SU-DHL-6 (cell line): Measurements from ENCODE around the gene RBP3.

Source experiments
- H2AFZ ChIP-seq: fragments of 200-600 bp; sonication (generic); 2 replicates; pipeline ENCODE4 v1.6.1; 2014; ENCODE audit warnings: low read depth, mild to moderate bottlenecking, moderate library complexity, mixed read lengths, antibody characterized with exemption, low read length; ENCODE audit not compliant: severe bottlenecking
- H3F3A ChIP-seq: fragments of 200-600 bp; shearing (Covaris generic); 2 replicates; pipeline ENCODE4 v1.6.0; 2016; ENCODE audit warnings: antibody characterized with exemption, mild to moderate bottlenecking; ENCODE audit not compliant: insufficient read depth
- H3K27ac ChIP-seq: fragments of 200-600 bp; sonication (generic); 2 replicates; pipeline ENCODE4 v1.5.1; 2016; ENCODE audit warnings: low read depth, mild to moderate bottlenecking, low read length, moderate library complexity, mixed read lengths
- H3K27me3 ChIP-seq: fragments of 200-600 bp; sonication (generic), shearing (Covaris generic); 2 replicates; pipeline ENCODE4 v1.6.0; 2014; ENCODE audit warnings: mild to moderate bottlenecking, low read length
- H3K36me3 ChIP-seq: fragments of 200-600 bp; sonication (generic); 2 replicates; pipeline ENCODE4 v1.6.1; 2014; ENCODE audit warnings: mild to moderate bottlenecking, low read length, mixed read lengths
- H3K4me2 ChIP-seq: fragments of 300-600, 200-600 bp; shearing (Covaris generic), sonication (generic); 2 replicates; pipeline ENCODE4 v1.6.0; 2014; ENCODE audit warnings: low read length, low read depth, mild to moderate bottlenecking; ENCODE audit not compliant: poor library complexity, severe bottlenecking
- H3K4me3 ChIP-seq: fragments of 200-600 bp; sonication (generic); 2 replicates; pipeline ENCODE4 v1.5.1; 2014; ENCODE audit warnings: antibody characterized with exemption, low read length, mild to moderate bottlenecking, mixed read lengths; ENCODE audit not compliant: insufficient read depth, poor library complexity, severe bottlenecking
- H3K79me2 ChIP-seq: fragments of 200-600 bp; sonication (generic); 2 replicates; pipeline ENCODE4 v1.6.1; 2014; ENCODE audit warnings: mild to moderate bottlenecking, low read length, moderate library complexity; ENCODE audit not compliant: insufficient read depth
- H3K9ac ChIP-seq: fragments of 200-600 bp; sonication (generic); 2 replicates; pipeline ENCODE4 v1.7.0; 2014; ENCODE audit warnings: mild to moderate bottlenecking, low read length
- H3K9me2 ChIP-seq: fragments of 200-600 bp; sonication (generic); replicated peaks from 2 replicates; pipeline ENCODE4 v1.6.1; 2014; ENCODE audit warnings: low read length; ENCODE audit not compliant: insufficient read depth
- H3K9me3 ChIP-seq: fragments of 200-600 bp; sonication (generic); 2 replicates; pipeline ENCODE4 v1.6.1; 2014; ENCODE audit warnings: low read length, mixed read lengths; ENCODE audit not compliant: insufficient read depth
- H4K20me1 ChIP-seq: fragments of 200-600 bp; sonication (generic); 2 replicates; pipeline ENCODE4 v1.6.1; 2014; ENCODE audit warnings: low read depth, mild to moderate bottlenecking, antibody characterized with exemption, low read length, moderate library complexity, mixed read lengths
- CTCF ChIP-seq: fragments of 200-600 bp; sonication (generic); IDR thresholded peaks from one replicate; pipeline ENCODE4 v1.5.1; 2017; ENCODE audit warnings: antibody characterized with exemption, mild to moderate bottlenecking, low read length, moderate library complexity; ENCODE audit not compliant: insufficient read depth, poor library complexity, severe bottlenecking
- EZH2phosphoT487 ChIP-seq: fragments of 200-600 bp; sonication (generic), shearing (Covaris generic); conservative IDR thresholded peaks from 2 replicates; pipeline ENCODE4 v1.6.1; 2018; ENCODE audit warnings: mild to moderate bottlenecking, antibody characterized with exemption, low read length, moderate library complexity, mixed read lengths

RBP3 gene

GRCh38 chr10:47300429-47300931 is 47.7 kb upstream of the RBP3 start:
- H3K36me3 ChIP-seq: no peaks in the 10 kb centered on the region
- H3F3A ChIP-seq: no peaks in the 10 kb centered on the region
- no peak overlapping the region for H3K9ac ChIP-seq
- TF ChIP-seq CTCF (no peak), EZH2phosphoT487 (no peak)
- H3K9me3 ChIP-seq: no peaks in the 10 kb centered on the region
- H4K20me1 ChIP-seq: no peaks in the 10 kb centered on the region
- no peaks in the 10 kb centered on the region for H3K79me2 ChIP-seq
- H3K27me3 ChIP-seq: no peaks in the 10 kb centered on the region
- no peak overlapping the region for H3K27ac ChIP-seq
- H3K9me2 ChIP-seq: no peaks in the 10 kb centered on the region
- H3K4me3 ChIP-seq: no peak overlapping the region
- no peak overlapping the region for H3K4me2 ChIP-seq
- no peak overlapping the region for H2AFZ ChIP-seq

GRCh38 chr10:47301833-47302232 is 46.3 kb upstream of the RBP3 start:
- H3K4me2 ChIP-seq: no peak overlapping the region
- H3K9ac ChIP-seq: no peak overlapping the region
- H3K9me3 ChIP-seq: no peaks in the 10 kb centered on the region
- H3K4me3 ChIP-seq: no peak overlapping the region
- no peak overlapping the region for H3K27ac ChIP-seq
- no peaks in the 10 kb centered on the region for H3F3A ChIP-seq
- H3K79me2 ChIP-seq: no peaks in the 10 kb centered on the region
- H3K36me3 ChIP-seq: no peaks in the 10 kb centered on the region
- TF ChIP-seq EZH2phosphoT487: no peak
- no peak for TF ChIP-seq CTCF
- no peaks in the 10 kb centered on the region for H3K9me2 ChIP-seq
- no peak overlapping the region for H2AFZ ChIP-seq
- H4K20me1 ChIP-seq: no peaks in the 10 kb centered on the region
- no peaks in the 10 kb centered on the region for H3K27me3 ChIP-seq

- Histone ChIP-seq H3K4me2 (no peak overlapping the region), H4K20me1 (no peaks in the 10 kb centered on the region), H3K9me2 (no peaks in the 10 kb centered on the region), H3F3A (no peaks in the 10 kb centered on the region), H3K27me3 (no peaks in the 10 kb centered on the region), H2AFZ (no peak overlapping the region), H3K9me3 (no peaks in the 10 kb centered on the region), H3K36me3 (no peaks in the 10 kb centered on the region), H3K79me2 (no peaks in the 10 kb centered on the region), H3K9ac (no peak overlapping the region), H3K27ac (no peak overlapping the region), H3K4me3 (no peak overlapping the region)
- TF ChIP-seq CTCF (no peak), EZH2phosphoT487 (no peak)
Measured at GRCh38 chr10:47303105-47303504, 45.1 kb upstream of the RBP3 start.

DNA sequence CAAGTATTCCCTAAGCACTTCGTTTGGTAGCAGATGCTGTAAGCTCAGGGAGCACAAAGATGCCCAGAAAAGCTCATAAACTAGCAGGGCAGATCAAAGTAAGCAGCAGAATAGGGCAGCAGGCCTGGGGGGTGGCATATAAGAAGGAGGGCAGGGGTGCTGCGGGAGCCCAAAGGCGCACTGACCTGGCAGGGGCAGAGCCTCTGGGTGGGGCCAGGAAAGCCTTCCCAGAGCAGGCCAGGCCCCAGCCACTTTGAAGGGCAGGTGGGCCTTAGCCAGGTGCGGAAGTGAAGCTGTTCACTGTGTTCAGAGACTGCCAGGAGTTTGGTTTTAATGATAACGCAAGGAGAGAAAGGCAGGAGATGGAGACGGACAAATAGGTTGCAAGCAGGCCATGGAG is 44.3 kb upstream of the RBP3 start:
- Histone ChIP-seq H3K36me3 (no peaks in the 10 kb centered on the region), H3K27ac (no peak overlapping the region), H3K79me2 (no peaks in the 10 kb centered on the region), H3K9me3 (no peaks in the 10 kb centered on the region), H3F3A (no peaks in the 10 kb centered on the region), H3K9ac (no peak overlapping the region), H2AFZ (no peak overlapping the region), H4K20me1 (no peaks in the 10 kb centered on the region), H3K4me2 (no peak overlapping the region), H3K9me2 (no peaks in the 10 kb centered on the region), H3K4me3 (no peak overlapping the region), H3K27me3 (no peaks in the 10 kb centered on the region)
- no peak for TF ChIP-seq EZH2phosphoT487
- no peak for TF ChIP-seq CTCF
